ENCODE measurements around the gene RMDN2.

GRCh38 chr2:37878536-37878935 is 46.6 kb upstream of the RMDN2 start:
- TF ChIP-seq, protein P1, sequence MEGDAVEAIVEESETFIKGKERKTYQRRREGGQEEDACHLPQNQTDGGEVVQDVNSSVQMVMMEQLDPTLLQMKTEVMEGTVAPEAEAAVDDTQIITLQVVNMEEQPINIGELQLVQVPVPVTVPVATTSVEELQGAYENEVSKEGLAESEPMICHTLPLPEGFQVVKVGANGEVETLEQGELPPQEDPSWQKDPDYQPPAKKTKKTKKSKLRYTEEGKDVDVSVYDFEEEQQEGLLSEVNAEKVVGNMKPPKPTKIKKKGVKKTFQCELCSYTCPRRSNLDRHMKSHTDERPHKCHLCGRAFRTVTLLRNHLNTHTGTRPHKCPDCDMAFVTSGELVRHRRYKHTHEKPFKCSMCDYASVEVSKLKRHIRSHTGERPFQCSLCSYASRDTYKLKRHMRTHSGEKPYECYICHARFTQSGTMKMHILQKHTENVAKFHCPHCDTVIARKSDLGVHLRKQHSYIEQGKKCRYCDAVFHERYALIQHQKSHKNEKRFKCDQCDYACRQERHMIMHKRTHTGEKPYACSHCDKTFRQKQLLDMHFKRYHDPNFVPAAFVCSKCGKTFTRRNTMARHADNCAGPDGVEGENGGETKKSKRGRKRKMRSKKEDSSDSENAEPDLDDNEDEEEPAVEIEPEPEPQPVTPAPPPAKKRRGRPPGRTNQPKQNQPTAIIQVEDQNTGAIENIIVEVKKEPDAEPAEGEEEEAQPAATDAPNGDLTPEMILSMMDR (IDR thresholded peaks at IDR 0.05; ENCODE audit: insufficient read depth, low read length, poor library complexity, severe bottlenecking): no peak
- no peak for TF ChIP-seq EZH2phosphoT487 (conservative IDR thresholded peaks at IDR 0.05; ENCODE audit: low read length)
